ENCODE data around the gene ENPP5.

DNA sequence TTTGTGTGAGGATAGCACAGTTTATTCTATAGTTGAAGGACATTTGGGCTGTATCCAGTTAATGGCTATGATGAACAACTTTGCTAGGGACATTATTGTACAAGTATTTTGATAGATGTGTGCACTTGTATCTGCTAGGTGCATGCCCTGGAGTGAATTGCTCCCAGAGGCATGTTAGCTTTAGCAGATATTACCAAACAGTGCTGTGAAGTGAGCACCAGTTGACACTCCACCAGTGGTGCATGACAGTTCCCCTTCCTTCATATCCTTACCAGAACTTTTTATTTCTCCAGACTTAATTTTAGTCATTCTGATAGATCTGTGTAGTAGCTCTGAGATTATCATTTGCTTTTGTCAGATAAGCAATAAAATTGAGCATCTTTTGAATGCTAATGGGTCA lies 48.9 kb upstream of the ENPP5 start:
- TF ChIP-seq POLR2AphosphoS5 (IDR thresholded peaks at IDR 0.05; ENCODE audit: low read depth, low read length) (no peak), SPI1 (IDR thresholded peaks at IDR 0.05; ENCODE audit: low read depth, low read length) (no peak), POLR2A (IDR thresholded peaks at IDR 0.05; ENCODE audit: low read depth, low read length) (no peak), TAF1 (IDR thresholded peaks at IDR 0.05; ENCODE audit: low read depth, low read length) (no peak), PAX5 (IDR thresholded peaks at IDR 0.05; ENCODE audit: insufficient read depth, low read length, severe bottlenecking) (no peak), POU2F2 (IDR thresholded peaks at IDR 0.05; ENCODE audit: low read depth, low read length) (no peak)

Data from GM12891 (cell line).